ENCODE results near the gene EZH2. TPM values are rescaled to one million over a fixed set of nuclear protein-coding genes. Genes with fewer than 3 reads are reported as not detected.

Gene EZH2
- total RNA-seq, 2 experiments from 2014 or later, result 112 to 114 TPM

- ChIA-PET POLR2A (interaction anchor here (0.6 to 1.6 kb wide), 5 partner anchors 15 to 109 kb away, joined by 3 to 10 read pairs (median 3); partner anchors contain the start of gene CUL1), CTCF (interaction anchor here (0.8 to 2.6 kb wide), 12 partner anchors 8 to 209 kb away, joined by 3 to 8 read pairs (median 4); partner anchors contain the start of gene CUL1)
- Mint-ChIP-seq H3K27me3 (no peaks in the 10 kb centered on the region), H3K4me1 (ENCODE audit: low read depth) (peaks cover 19% of the 10 kb centered on the region), H3K27ac (peak overlapping the region; percentile 90), H3K4me3 (no peak overlapping the region), H3K36me3 (ENCODE audit: low read depth) (peaks cover 36% of the 10 kb centered on the region), H3K9me3 (no peaks in the 10 kb centered on the region)
- ATAC-seq (peak; percentile 83), DNase-seq (peak; percentile 60)
- TF ChIP-seq CTCF (IDR thresholded peaks at IDR 0.05), result no peak
- intact Hi-C loops (cut with micrococcal nuclease), result loop anchor here (10.0 kb wide), 1 partner anchor 199 kb away; no protein-coding TSS in a partner anchor
These were observed 110.8 kb downstream of the EZH2 start for GRCh38 chr7:148773334-148773733.

GRCh38 chr7:148772297-148773089 is 111.6 kb downstream of the EZH2 start:
- H3K36me3 Mint-ChIP-seq (ENCODE audit: low read depth), result peaks cover 40% of the 10 kb centered on the region

GRCh38 chr7:148770004-148770403 is 114.1 kb downstream of the EZH2 start:
- Mint-ChIP-seq H3K27ac (no peak overlapping the region), H3K36me3 (ENCODE audit: low read depth) (peaks cover 39% of the 10 kb centered on the region), H3K27me3 (no peaks in the 10 kb centered on the region), H3K9me3 (no peaks in the 10 kb centered on the region), H3K4me3 (no peak overlapping the region), H3K4me1 (ENCODE audit: low read depth) (peaks cover 19% of the 10 kb centered on the region)
- POLR2A ChIA-PET, result no interaction called here
- ATAC-seq (no peak), DNase-seq (no peak)
- intact Hi-C loops (cut with micrococcal nuclease), result loop anchor here (10.0 kb wide), 1 partner anchor 195 kb away; no protein-coding TSS in a partner anchor
- TF ChIP-seq CTCF (IDR thresholded peaks at IDR 0.05), result no peak
- CTCF ChIA-PET, result interaction anchor here (1.4 kb wide), 2 partner anchors 9 to 295 kb away, joined by 3 read pairs; no protein-coding TSS in a partner anchor

More at GRCh38 chr7:148772297-148773089, 111.6 kb downstream of the EZH2 start:
- Mint-ChIP-seq H3K4me1 (ENCODE audit: low read depth) (peaks cover 19% of the 10 kb centered on the region), H3K27me3 (no peaks in the 10 kb centered on the region), H3K9me3 (no peaks in the 10 kb centered on the region), H3K4me3 (peak overlapping the region; percentile 29), H3K27ac (peak overlapping the region; percentile 90)
- no peak for TF ChIP-seq CTCF (IDR thresholded peaks at IDR 0.05)
- ATAC-seq, result peak; percentile 89
- CTCF ChIA-PET, result interaction anchor here (1.1 to 2.6 kb wide), 5 partner anchors 19 to 198 kb away, joined by 3 to 8 read pairs (median 5); no protein-coding TSS in a partner anchor
- intact Hi-C loops (cut with micrococcal nuclease), result loop anchor here (10.0 kb wide), 1 partner anchor 198 kb away; no protein-coding TSS in a partner anchor
- peak; percentile 66 for DNase-seq
- POLR2A ChIA-PET, result interaction anchor here (0.5 to 1.6 kb wide), 3 partner anchors 74 to 266 kb away, joined by 3 to 10 read pairs (median 3); partner anchors contain the start of gene CUL1

- intact Hi-C loops (cut with micrococcal nuclease), result no loop called here
- CTCF ChIA-PET, result interaction anchor here (1.3 to 1.5 kb wide), 2 partner anchors 17 to 188 kb away, joined by 3 to 5 read pairs; no protein-coding TSS in a partner anchor
These were observed 120.5 kb downstream of the EZH2 start for GRCh38 chr7:148763622-148764021.

More at GRCh38 chr7:148763622-148764021, 120.5 kb downstream of the EZH2 start:
- H3K27ac Mint-ChIP-seq, result no peak overlapping the region
- H3K27me3 Mint-ChIP-seq, result no peaks in the 10 kb centered on the region
- POLR2A ChIA-PET, result no interaction called here
- H3K4me3 Mint-ChIP-seq, result no peak overlapping the region
- ATAC-seq, result no peak
- no peak for TF ChIP-seq CTCF (IDR thresholded peaks at IDR 0.05)
- no peaks in the 10 kb centered on the region for H3K4me1 Mint-ChIP-seq (ENCODE audit: low read depth)
- H3K36me3 Mint-ChIP-seq (ENCODE audit: low read depth), result peaks cover 28% of the 10 kb centered on the region
- DNase-seq, result no peak
- no peaks in the 10 kb centered on the region for H3K9me3 Mint-ChIP-seq
